ENCODE data around the gene ADGRL3.

GRCh38 chr4:61605984-61606383 lies 405.9 kb downstream of the ADGRL3 start:
- TF ChIP-seq POLR2A (IDR thresholded peaks at IDR 0.05) (no peak), CTCF (IDR thresholded peaks at IDR 0.05) (no peak)
